SK-MEL-5 (cell line): ENCODE data around the gene COLGALT1. TPM values are rescaled to one million over a fixed set of nuclear protein-coding genes. Genes with fewer than 3 reads are reported as not detected.
"Not testable (repeated sequence)": the region's sequence is repeated elsewhere in the genome, so short reads cannot be mapped to it uniquely, and the experiment has no call there.

Source experiments
- DNase-seq: peaks from one replicate; pipeline ENCODE4 v3.0.0-alpha.2; 2016; ENCODE audit warnings: low read depth, low spot score
- in situ Hi-C: cut with HindIII; loops from 2 replicates; pipeline ENCODE4 v1.10.0; 2016; ENCODE audit warnings: low sequenced_read_pairs, high pct_unique_total_duplicates, low pct_unique_long_range_greater_than_20kb
- total RNA-seq: library from RNA; depleted of rRNA; stranded (reverse); fragments of >200 nt; shearing (Covaris generic); gene quantifications from 2 replicates; pipeline ENCODE4 v1.2.3, GENCODE V29; 2014

COLGALT1 gene
- total RNA-seq, 1 experiment from 2014 or later, result 85.1 TPM

- in situ Hi-C loops, result no loop called here
- no peak for DNase-seq
These were observed 5.3 kb upstream of the COLGALT1 start for GRCh38 chr19:17550076-17550667.

DNA sequence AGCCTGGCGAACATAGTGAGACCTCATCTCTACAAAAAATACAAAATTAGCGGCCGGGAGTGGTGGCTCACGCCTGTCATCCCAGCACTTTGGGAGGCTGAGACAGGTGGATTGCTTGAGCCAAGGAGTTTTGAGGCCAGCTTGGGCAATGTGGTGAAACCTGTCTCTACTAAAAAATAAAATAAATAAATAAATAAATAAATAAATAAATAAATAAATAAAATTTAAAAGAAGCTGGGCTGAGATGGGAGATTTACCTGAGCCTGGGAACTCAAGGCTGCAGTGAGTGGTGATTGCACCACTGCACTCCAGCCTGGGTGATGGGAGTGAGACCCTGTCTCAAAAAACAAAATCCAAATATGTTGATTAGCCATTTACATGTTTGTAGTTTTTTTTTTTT is 2.7 kb upstream of the COLGALT1 start:
- in situ Hi-C loops, DNase-seq: not testable (repeated sequence)

GRCh38 chr19:17553256-17553655 is 2.2 kb upstream of the COLGALT1 start:
- peak; percentile 83 for DNase-seq
- in situ Hi-C loops, result no loop called here

GRCh38 chr19:17554968-17555479 is 425 bp upstream of the COLGALT1 start:
- DNase-seq, result no peak
- in situ Hi-C loops, result no loop called here

DNA sequence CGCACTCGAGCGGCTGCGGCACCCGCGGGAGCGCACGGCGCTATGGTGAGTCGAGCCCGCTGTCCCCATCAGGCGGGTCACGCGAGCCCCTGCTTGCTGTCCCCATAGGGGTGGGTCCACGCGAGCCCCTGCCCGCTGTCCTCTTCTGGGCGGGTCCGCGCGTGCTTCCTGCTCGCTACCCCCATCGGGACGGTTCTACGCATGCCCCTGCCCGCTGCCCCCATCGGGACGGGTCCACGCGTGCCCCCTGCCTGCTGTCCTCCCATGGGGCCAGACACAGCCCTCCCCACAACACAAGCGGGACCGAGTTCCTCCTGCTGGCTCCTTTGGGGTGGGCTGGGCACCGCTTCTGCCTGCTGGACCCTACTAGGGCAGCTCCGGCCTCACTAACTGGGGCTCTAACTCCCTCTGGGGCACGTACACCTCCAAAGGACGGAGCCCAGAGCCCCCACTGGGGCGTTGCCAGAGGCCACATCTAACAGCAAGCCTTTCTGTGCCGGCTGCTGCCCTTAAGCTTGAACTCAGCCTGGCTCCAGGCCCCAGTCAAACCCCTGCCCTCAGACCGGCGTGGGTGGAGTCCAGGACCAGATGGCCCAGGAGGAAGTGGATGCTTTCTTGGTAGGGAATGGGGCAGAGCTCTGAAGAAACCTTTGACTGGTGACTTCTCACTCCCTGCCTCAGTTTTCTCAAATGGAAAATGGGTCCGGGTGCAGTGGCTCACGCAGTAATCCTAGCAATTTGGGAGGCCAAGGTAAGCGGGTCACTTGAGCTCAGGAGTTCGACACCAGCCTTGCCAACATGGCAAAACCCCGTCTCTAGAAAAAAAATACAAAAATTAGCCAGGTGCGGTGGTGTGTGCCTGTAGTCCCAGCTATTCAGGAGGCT is 722 bp downstream of the COLGALT1 start:
- in situ Hi-C loops, result no loop called here

GRCh38 chr19:17556995-17557394 is 1.5 kb downstream of the COLGALT1 start:
- no peak for DNase-seq
- in situ Hi-C loops, result no loop called here

More for the DNA sequence above, 722 bp downstream of the COLGALT1 start:
- peak; percentile 49 for DNase-seq

GRCh38 chr19:17557466-17557865 is 2.0 kb downstream of the COLGALT1 start:
- no peak for DNase-seq
- in situ Hi-C loops, result no loop called here

- peak; percentile 55 for DNase-seq
- in situ Hi-C loops, result no loop called here
These were observed 4.8 kb downstream of the COLGALT1 start for GRCh38 chr19:17560205-17560595.

- in situ Hi-C loops, result no loop called here
- no peak for DNase-seq
These were observed 6.6 kb downstream of the COLGALT1 start for GRCh38 chr19:17562097-17562496.

- in situ Hi-C loops, result no loop called here
These were observed 7.1 kb downstream of the COLGALT1 start for GRCh38 chr19:17562561-17562960.

GRCh38 chr19:17564781-17565180 is 9.3 kb downstream of the COLGALT1 start:
- no peak for DNase-seq
- in situ Hi-C loops, result no loop called here

More at GRCh38 chr19:17562561-17562960, 7.1 kb downstream of the COLGALT1 start:
- DNase-seq, result no peak

DNA sequence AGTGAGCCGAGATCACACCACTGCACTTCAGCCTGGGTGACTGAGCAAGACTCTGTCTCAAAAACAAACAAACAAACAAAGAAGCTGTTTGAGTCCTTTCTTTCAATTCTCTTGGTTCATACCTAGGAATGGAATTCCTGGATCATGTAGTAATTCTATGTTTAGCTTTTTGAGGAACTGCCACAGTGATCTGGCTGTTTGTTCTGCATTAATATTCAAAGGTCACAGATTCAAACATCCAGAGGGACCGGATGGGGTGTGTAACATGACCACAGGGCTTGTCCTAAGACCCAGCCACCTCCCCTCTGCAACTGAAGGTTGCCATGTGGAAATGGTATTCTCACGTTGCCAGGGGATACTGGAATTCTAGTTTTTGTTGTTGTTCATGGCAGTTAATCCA is 10.2 kb downstream of the COLGALT1 start:
- in situ Hi-C loops, result no loop called here
- DNase-seq, result peak; percentile 84

DNA sequence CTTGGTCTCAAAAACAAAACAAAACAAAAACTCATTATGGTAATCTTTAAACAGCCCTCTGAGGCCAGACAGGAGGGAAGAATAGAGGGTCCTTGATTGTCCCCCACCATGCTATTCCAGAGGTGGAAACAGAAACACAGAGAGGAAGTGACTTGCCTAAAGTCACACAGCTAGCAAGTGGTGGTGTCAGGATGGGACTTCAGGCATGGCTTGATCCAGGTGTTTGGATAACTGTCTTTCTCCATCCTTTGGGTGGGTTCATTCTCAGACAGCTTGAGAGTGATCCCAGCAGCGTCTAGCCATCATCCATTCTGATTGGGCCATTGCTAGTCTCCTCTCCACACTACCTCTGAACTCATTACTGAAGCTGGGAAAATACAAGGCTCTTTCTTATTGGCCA is 12.5 kb downstream of the COLGALT1 start:
- no peak for DNase-seq
- in situ Hi-C loops, result no loop called here

GRCh38 chr19:17570291-17570690 is 14.8 kb downstream of the COLGALT1 start:
- DNase-seq, in situ Hi-C loops: not testable (repeated sequence)

DNA sequence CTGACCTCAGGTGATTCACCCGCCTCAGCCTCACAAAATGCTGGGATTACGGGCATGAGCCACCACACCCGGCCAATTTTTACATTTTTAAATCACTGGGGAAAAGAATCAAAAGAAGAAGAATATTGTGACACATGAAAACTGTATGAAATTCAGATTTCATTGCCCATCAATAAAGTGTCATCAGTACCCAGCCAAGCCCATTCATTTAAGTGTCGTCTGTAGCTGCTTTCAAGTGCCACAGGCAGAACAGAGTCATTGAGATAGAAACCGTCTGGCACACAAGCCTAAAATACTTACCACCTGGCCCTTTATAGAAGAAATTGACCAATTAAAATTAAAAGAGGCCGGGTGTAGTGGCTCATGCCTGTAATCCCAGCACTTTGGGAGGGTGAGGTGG is 15.3 kb downstream of the COLGALT1 start:
- no peak for DNase-seq
- in situ Hi-C loops, result no loop called here

GRCh38 chr19:17572638-17573037 is 17.2 kb downstream of the COLGALT1 start:
- DNase-seq, result no peak
- in situ Hi-C loops, result no loop called here

DNA sequence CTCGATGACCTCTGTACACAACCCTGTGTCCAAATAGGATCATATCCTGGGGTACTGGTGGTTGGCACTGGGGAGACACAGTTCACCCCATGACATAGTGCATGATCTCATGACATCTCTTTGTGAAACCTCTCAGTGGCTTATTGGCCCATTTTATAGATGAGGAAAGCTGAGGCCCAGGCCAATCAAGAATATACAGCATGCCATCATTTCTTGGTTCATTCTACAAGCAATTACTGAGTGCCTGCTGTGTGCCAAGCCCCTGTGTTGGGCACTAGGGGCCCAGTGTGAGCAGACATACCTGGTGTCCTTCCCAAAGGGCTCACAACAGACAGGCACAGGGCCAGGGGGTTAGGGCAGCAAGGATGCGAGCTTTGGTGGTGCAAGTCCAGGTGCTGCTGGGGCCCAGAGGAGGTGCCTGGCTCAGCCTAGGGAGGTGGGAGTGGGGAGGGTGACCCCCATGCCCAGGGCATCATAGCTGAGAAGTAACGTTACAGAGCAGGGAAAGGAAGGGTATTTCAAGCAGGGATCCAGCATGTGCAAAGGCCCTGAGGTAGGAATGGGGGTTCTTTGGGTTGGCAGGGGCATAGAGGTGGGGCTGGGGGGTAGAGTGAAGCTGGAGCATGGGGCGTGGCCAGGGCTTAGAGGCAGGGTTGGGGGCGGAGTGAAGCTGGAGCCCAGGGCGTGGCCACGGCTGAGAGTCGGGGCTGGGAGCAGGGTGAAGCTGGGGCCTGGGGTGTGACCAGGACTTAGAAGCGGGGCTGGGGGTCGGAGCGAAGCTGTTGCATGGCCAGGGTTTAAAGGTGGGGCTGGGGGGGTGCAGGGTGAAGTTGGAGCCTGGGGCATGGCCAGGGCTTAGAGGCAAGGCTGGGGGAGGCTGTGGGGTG is 20.7 kb downstream of the COLGALT1 start:
- in situ Hi-C loops, result no loop called here
- no peak for DNase-seq
